ENCODE data around the gene FOXD1. TPM values are rescaled to one million over a fixed set of nuclear protein-coding genes. Genes with fewer than 3 reads are reported as not detected.

Gene FOXD1
- total RNA-seq, 2 experiments from 2014 or later = 0.23 to 0.48 TPM

GRCh38 chr5:73424556-73424977 is 24.0 kb downstream of the FOXD1 start:
- H3K4me1 Mint-ChIP-seq = peaks cover 9% of the 10 kb centered on the region
- intact Hi-C loops (cut with DNase I, micrococcal nuclease) = no loop called here
- H3K27me3 Mint-ChIP-seq = peaks cover 49% of the 10 kb centered on the region
- POLR2A ChIA-PET = no interaction called here
- no peak overlapping the region for H3K4me3 Mint-ChIP-seq
- no peaks in the 10 kb centered on the region for H3K36me3 Mint-ChIP-seq (ENCODE audit: low read depth)
- no peaks in the 10 kb centered on the region for H3K9me3 Mint-ChIP-seq (ENCODE audit: low read depth)
- ATAC-seq (no peak), DNase-seq (no peak)
- CTCF ChIA-PET = interaction anchor here (1.3 kb wide), 1 partner anchor 27 kb away, joined by 4 read pairs; no protein-coding TSS in a partner anchor
- H3K27ac Mint-ChIP-seq = no peak overlapping the region

GRCh38 chr5:73422164-73422563 is 26.4 kb downstream of the FOXD1 start:
- POLR2A ChIA-PET = no interaction called here
- H3K4me1 Mint-ChIP-seq = peaks cover 13% of the 10 kb centered on the region
- no peak for DNase-seq

GRCh38 chr5:73420666-73421065 is 27.9 kb downstream of the FOXD1 start:
- no peak overlapping the region for H3K4me3 Mint-ChIP-seq
- DNase-seq (no peak), ATAC-seq (no peak)
- CTCF ChIA-PET = interaction anchor here (0.6 to 1.0 kb wide), 2 partner anchors 35 to 38 kb away, joined by 3 read pairs; no protein-coding TSS in a partner anchor
- no peaks in the 10 kb centered on the region for H3K9me3 Mint-ChIP-seq (ENCODE audit: low read depth)
- no peaks in the 10 kb centered on the region for H3K36me3 Mint-ChIP-seq (ENCODE audit: low read depth)
- H3K27ac Mint-ChIP-seq = no peak overlapping the region
- peaks cover 13% of the 10 kb centered on the region for H3K4me1 Mint-ChIP-seq
- intact Hi-C loops (cut with DNase I, micrococcal nuclease) = loop anchor here in 1 of 2 experiments (2.0 kb wide), 1 partner anchor 30 kb away; no protein-coding TSS in a partner anchor
- POLR2A ChIA-PET = no interaction called here
- H3K27me3 Mint-ChIP-seq = peaks cover 74% of the 10 kb centered on the region

More at GRCh38 chr5:73422164-73422563, 26.4 kb downstream of the FOXD1 start:
- Mint-ChIP-seq H3K27me3 (peaks cover 65% of the 10 kb centered on the region), H3K27ac (no peak overlapping the region), H3K9me3 (ENCODE audit: low read depth) (no peaks in the 10 kb centered on the region), H3K4me3 (no peak overlapping the region), H3K36me3 (ENCODE audit: low read depth) (no peaks in the 10 kb centered on the region)
- intact Hi-C loops (cut with DNase I, micrococcal nuclease) = no loop called here
- CTCF ChIA-PET = interaction anchor here (0.7 to 1.4 kb wide), 5 partner anchors 11 to 138 kb away, joined by 3 to 4 read pairs (median 3); no protein-coding TSS in a partner anchor
- no peak for ATAC-seq

- ATAC-seq (no peak), DNase-seq (no peak)
- no peak overlapping the region for H3K4me3 Mint-ChIP-seq
- ChIA-PET POLR2A (no interaction called here), CTCF (interaction anchor here (0.6 to 1.0 kb wide), 2 partner anchors 36 to 37 kb away, joined by 3 read pairs; no protein-coding TSS in a partner anchor)
- H3K36me3 Mint-ChIP-seq (ENCODE audit: low read depth) = no peaks in the 10 kb centered on the region
- no peaks in the 10 kb centered on the region for H3K9me3 Mint-ChIP-seq (ENCODE audit: low read depth)
- no peak overlapping the region for H3K27ac Mint-ChIP-seq
- peaks cover 80% of the 10 kb centered on the region for H3K27me3 Mint-ChIP-seq
- intact Hi-C loops (cut with DNase I, micrococcal nuclease) = loop anchor here (2.0 kb wide), 2 partner anchors 31 to 39 kb away; no protein-coding TSS in a partner anchor
- peaks cover 13% of the 10 kb centered on the region for H3K4me1 Mint-ChIP-seq
Measured at GRCh38 chr5:73419465-73420390, 28.8 kb downstream of the FOXD1 start.

GRCh38 chr5:73419117-73419464 is 29.5 kb downstream of the FOXD1 start:
- no peak for ATAC-seq
- no peak overlapping the region for H3K27ac Mint-ChIP-seq
- H3K27me3 Mint-ChIP-seq = peaks cover 81% of the 10 kb centered on the region
- peaks cover 13% of the 10 kb centered on the region for H3K4me1 Mint-ChIP-seq
- H3K9me3 Mint-ChIP-seq (ENCODE audit: low read depth) = peaks cover 3% of the 10 kb centered on the region
- DNase-seq = no peak
- no peaks in the 10 kb centered on the region for H3K36me3 Mint-ChIP-seq (ENCODE audit: low read depth)
- H3K4me3 Mint-ChIP-seq = no peak overlapping the region
- ChIA-PET POLR2A (interaction anchor here (0.6 kb wide), 1 partner anchor 17 kb away, joined by 4 read pairs; no protein-coding TSS in a partner anchor), CTCF (interaction anchor here (0.5 kb wide), 1 partner anchor 202 kb away, joined by 3 read pairs; no protein-coding TSS in a partner anchor)
- intact Hi-C loops (cut with DNase I, micrococcal nuclease) = loop anchor here in 1 of 2 experiments (2.0 kb wide), 1 partner anchor 38 kb away; no protein-coding TSS in a partner anchor

GRCh38 chr5:73418244-73418691 is 30.3 kb downstream of the FOXD1 start:
- intact Hi-C loops (cut with DNase I, micrococcal nuclease) = loop anchor here in 1 of 2 experiments (2.0 kb wide), 1 partner anchor 37 kb away; no protein-coding TSS in a partner anchor
- Mint-ChIP-seq H3K27me3 (peaks cover 84% of the 10 kb centered on the region), H3K27ac (no peak overlapping the region), H3K4me3 (no peak overlapping the region), H3K9me3 (ENCODE audit: low read depth) (peaks cover 3% of the 10 kb centered on the region), H3K36me3 (ENCODE audit: low read depth) (no peaks in the 10 kb centered on the region), H3K4me1 (peaks cover 13% of the 10 kb centered on the region)
- ATAC-seq = peak; percentile 63
- DNase-seq = peak; percentile 52
- ChIA-PET POLR2A (no interaction called here), CTCF (interaction anchor here (1.2 kb wide), 1 partner anchor 100 kb away, joined by 3 read pairs; no protein-coding TSS in a partner anchor)

GRCh38 chr5:73417303-73418034 is 31.1 kb downstream of the FOXD1 start:
- Mint-ChIP-seq H3K27me3 (peaks cover 84% of the 10 kb centered on the region), H3K9me3 (ENCODE audit: low read depth) (peaks cover 3% of the 10 kb centered on the region), H3K27ac (no peak overlapping the region), H3K4me3 (no peak overlapping the region), H3K36me3 (ENCODE audit: low read depth) (no peaks in the 10 kb centered on the region), H3K4me1 (peaks cover 13% of the 10 kb centered on the region)
- ATAC-seq (no peak), DNase-seq (no peak)
- ChIA-PET CTCF (interaction anchor here (1.0 to 1.2 kb wide), 2 partner anchors 23 to 99 kb away, joined by 3 read pairs; no protein-coding TSS in a partner anchor), POLR2A (no interaction called here)
- intact Hi-C loops (cut with DNase I, micrococcal nuclease) = loop anchor here in 1 of 2 experiments (2.0 kb wide), 1 partner anchor 37 kb away; no protein-coding TSS in a partner anchor

- POLR2A ChIA-PET = no interaction called here
- peaks cover 73% of the 10 kb centered on the region for H3K27me3 Mint-ChIP-seq
- peaks cover 11% of the 10 kb centered on the region for H3K4me1 Mint-ChIP-seq
- CTCF ChIA-PET = interaction anchor here (0.6 kb wide), 1 partner anchor 10 kb away, joined by 6 read pairs; no protein-coding TSS in a partner anchor
- peaks cover 3% of the 10 kb centered on the region for H3K9me3 Mint-ChIP-seq (ENCODE audit: low read depth)
- no peaks in the 10 kb centered on the region for H3K36me3 Mint-ChIP-seq (ENCODE audit: low read depth)
- no peak overlapping the region for H3K27ac Mint-ChIP-seq
- DNase-seq (peak; percentile 6), ATAC-seq (no peak)
- intact Hi-C loops (cut with DNase I, micrococcal nuclease) = no loop called here
- no peak overlapping the region for H3K4me3 Mint-ChIP-seq
Measured at GRCh38 chr5:73415617-73416016, 33.0 kb downstream of the FOXD1 start.

- no peak for ATAC-seq
- intact Hi-C loops (cut with DNase I, micrococcal nuclease) = no loop called here
- ChIA-PET CTCF (no interaction called here), POLR2A (no interaction called here)
- no peak for DNase-seq
- no peaks in the 10 kb centered on the region for H3K36me3 Mint-ChIP-seq (ENCODE audit: low read depth)
- H3K4me3 Mint-ChIP-seq = no peak overlapping the region
- peaks cover 6% of the 10 kb centered on the region for H3K4me1 Mint-ChIP-seq
- H3K27me3 Mint-ChIP-seq = peaks cover 70% of the 10 kb centered on the region
- no peak overlapping the region for H3K27ac Mint-ChIP-seq
- H3K9me3 Mint-ChIP-seq (ENCODE audit: low read depth) = peaks cover 3% of the 10 kb centered on the region
Measured at GRCh38 chr5:73415171-73415570, 33.4 kb downstream of the FOXD1 start.

GRCh38 chr5:73412597-73412988 is 36.0 kb downstream of the FOXD1 start:
- no peak overlapping the region for H3K27ac Mint-ChIP-seq
- intact Hi-C loops (cut with DNase I, micrococcal nuclease) = no loop called here
- H3K27me3 Mint-ChIP-seq = peaks cover 51% of the 10 kb centered on the region

GRCh38 chr5:73411936-73412596 is 36.5 kb downstream of the FOXD1 start:
- peaks cover 3% of the 10 kb centered on the region for H3K9me3 Mint-ChIP-seq (ENCODE audit: low read depth)
- DNase-seq (no peak), ATAC-seq (peak; percentile 12)
- no peak overlapping the region for H3K4me3 Mint-ChIP-seq
- ChIA-PET CTCF (no interaction called here), POLR2A (no interaction called here)
- H3K36me3 Mint-ChIP-seq (ENCODE audit: low read depth) = no peaks in the 10 kb centered on the region
- H3K27me3 Mint-ChIP-seq = peaks cover 46% of the 10 kb centered on the region
- no peaks in the 10 kb centered on the region for H3K4me1 Mint-ChIP-seq
- intact Hi-C loops (cut with DNase I, micrococcal nuclease) = no loop called here
- H3K27ac Mint-ChIP-seq = no peak overlapping the region

More at GRCh38 chr5:73412597-73412988, 36.0 kb downstream of the FOXD1 start:
- no peak overlapping the region for H3K4me3 Mint-ChIP-seq
- ATAC-seq (peak; percentile 66), DNase-seq (no peak)
- ChIA-PET POLR2A (no interaction called here), CTCF (no interaction called here)
- no peaks in the 10 kb centered on the region for H3K4me1 Mint-ChIP-seq
- peaks cover 3% of the 10 kb centered on the region for H3K9me3 Mint-ChIP-seq (ENCODE audit: low read depth)
- no peaks in the 10 kb centered on the region for H3K36me3 Mint-ChIP-seq (ENCODE audit: low read depth)

All from activated CD4-positive, alpha-beta T cell treated with anti-CD3 and anti-CD28 coated beads for 36 hours (primary cell).